ENCODE data around the gene ZNF654. TPM values are rescaled to one million over a fixed set of nuclear protein-coding genes. Genes with fewer than 3 reads are reported as not detected.

The ZNF654 gene
- total RNA-seq, 1 experiment from 2014 or later, result 12.4 TPM

DNA sequence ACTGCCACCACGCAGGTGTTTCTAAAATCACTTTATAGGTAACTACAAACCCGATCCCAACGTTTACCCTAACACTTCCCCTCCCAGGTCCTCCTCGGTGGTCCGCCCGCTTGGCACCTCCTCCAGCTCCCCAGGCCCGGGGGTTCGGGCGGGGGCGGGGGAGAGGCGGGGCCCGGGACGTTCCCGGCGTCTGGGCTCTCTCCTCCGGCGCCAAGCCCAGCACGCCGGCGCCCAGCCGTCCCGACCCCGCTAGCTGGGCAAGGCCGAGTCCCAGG is 812 bp upstream of the ZNF654 start:
- Mint-ChIP-seq H3K27me3 (ENCODE audit: insufficient read depth, unreplicated experiment) (no peaks in the 10 kb centered on the region), H3K4me1 (ENCODE audit: insufficient read depth, unreplicated experiment) (peaks cover 11% of the 10 kb centered on the region), H3K4me3 (ENCODE audit: unreplicated experiment) (peak overlapping the region; percentile 97), H3K9me3 (ENCODE audit: unreplicated experiment) (no peaks in the 10 kb centered on the region), H3K27ac (ENCODE audit: low read depth, unreplicated experiment) (peak overlapping the region; percentile 94), H3K36me3 (ENCODE audit: insufficient read depth, unreplicated experiment) (peaks cover 33% of the 10 kb centered on the region)
- no peak for TF ChIP-seq CTCF (IDR thresholded peaks at IDR 0.05; ENCODE audit: unreplicated experiment)
- intact Hi-C loops (cut with micrococcal nuclease), result loop anchor here (2.0 kb wide), 1 partner anchor 91 kb away; the partner anchor contains the start of gene C3orf38
- ChIA-PET CTCF (interaction anchor here (0.6 to 0.9 kb wide), 3 partner anchors 74 to 723 kb away, joined by 3 read pairs; no protein-coding TSS in a partner anchor), POLR2A (interaction anchor here (0.6 to 4.2 kb wide), 21 partner anchors 9 to 831 kb away, joined by 3 to 63 read pairs (median 5); partner anchors contain the start of genes C3orf38 and CHMP2B)
- DNase-seq (ENCODE audit: unreplicated experiment), result no peak
- BruUV-seq (replicated peaks), result no TSS peak

GRCh38 chr3:88059380-88060170 is 520 bp downstream of the ZNF654 start:
- peaks cover 33% of the 10 kb centered on the region for H3K36me3 Mint-ChIP-seq (ENCODE audit: insufficient read depth, unreplicated experiment)
- BruUV-seq (replicated peaks), result no TSS peak
- intact Hi-C loops (cut with micrococcal nuclease), result loop anchor here (1.0 to 2.0 kb wide), 2 partner anchors 54 to 89 kb away; partner anchors contain the start of gene C3orf38
- POLR2A ChIA-PET, result interaction anchor here (0.6 to 4.2 kb wide), 26 partner anchors 8 to 1384 kb away, joined by 3 to 63 read pairs (median 4); partner anchors contain the start of genes C3orf38 and CHMP2B
- peaks cover 17% of the 10 kb centered on the region for H3K4me1 Mint-ChIP-seq (ENCODE audit: insufficient read depth, unreplicated experiment)
- H3K4me3 Mint-ChIP-seq (ENCODE audit: unreplicated experiment), result peak overlapping the region; percentile 97
- H3K27ac Mint-ChIP-seq (ENCODE audit: low read depth, unreplicated experiment), result peak overlapping the region; percentile 94
- H3K27me3 Mint-ChIP-seq (ENCODE audit: insufficient read depth, unreplicated experiment), result no peaks in the 10 kb centered on the region
- no peak for DNase-seq (ENCODE audit: unreplicated experiment)
- CTCF ChIA-PET, result interaction anchor here (0.6 to 1.2 kb wide), 3 partner anchors 28 to 1236 kb away, joined by 3 to 5 read pairs (median 3); no protein-coding TSS in a partner anchor
- no peak for TF ChIP-seq CTCF (IDR thresholded peaks at IDR 0.05; ENCODE audit: unreplicated experiment)
- H3K9me3 Mint-ChIP-seq (ENCODE audit: unreplicated experiment), result no peaks in the 10 kb centered on the region

DNA sequence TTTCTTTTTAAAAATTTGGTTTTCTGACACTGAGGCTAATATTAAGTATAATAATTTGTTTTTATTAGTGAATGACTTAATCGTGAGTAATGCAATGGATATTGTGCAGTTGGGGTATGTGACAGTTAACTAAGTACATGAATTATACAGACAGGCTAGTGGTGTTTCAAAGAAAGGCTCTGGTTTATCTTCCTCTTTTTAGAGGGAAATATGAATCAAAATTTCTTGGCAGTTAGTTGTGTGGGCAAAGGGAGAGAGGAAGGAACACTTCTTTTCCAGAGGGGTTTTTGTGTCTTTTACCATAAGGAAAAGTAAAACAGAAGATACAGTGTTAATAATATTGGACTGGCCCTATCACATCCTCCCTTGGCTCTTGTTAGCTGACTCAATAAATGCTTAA is 2.7 kb downstream of the ZNF654 start:
- DNase-seq (ENCODE audit: unreplicated experiment), result no peak
- no TSS peak for BruUV-seq (replicated peaks)
- Mint-ChIP-seq H3K9me3 (ENCODE audit: unreplicated experiment) (no peaks in the 10 kb centered on the region), H3K27me3 (ENCODE audit: insufficient read depth, unreplicated experiment) (no peaks in the 10 kb centered on the region), H3K4me3 (ENCODE audit: unreplicated experiment) (peak overlapping the region; percentile 97), H3K27ac (ENCODE audit: low read depth, unreplicated experiment) (peak overlapping the region; percentile 67), H3K36me3 (ENCODE audit: insufficient read depth, unreplicated experiment) (peaks cover 14% of the 10 kb centered on the region), H3K4me1 (ENCODE audit: insufficient read depth, unreplicated experiment) (peaks cover 18% of the 10 kb centered on the region)
- intact Hi-C loops (cut with micrococcal nuclease), result no loop called here
- ChIA-PET CTCF (no interaction called here), POLR2A (interaction anchor here (1.4 to 4.2 kb wide), 3 partner anchors 30 to 88 kb away, joined by 3 to 63 read pairs (median 37); partner anchors contain the start of gene C3orf38)
- no peak for TF ChIP-seq CTCF (IDR thresholded peaks at IDR 0.05; ENCODE audit: unreplicated experiment)

- peaks cover 17% of the 10 kb centered on the region for H3K36me3 Mint-ChIP-seq (ENCODE audit: insufficient read depth, unreplicated experiment)
- no peaks in the 10 kb centered on the region for H3K27me3 Mint-ChIP-seq (ENCODE audit: insufficient read depth, unreplicated experiment)
- ChIA-PET POLR2A (interaction anchor here (1.4 kb wide), 1 partner anchor 22 kb away, joined by 4 read pairs; no protein-coding TSS in a partner anchor), CTCF (no interaction called here)
- BruUV-seq (replicated peaks), result no TSS peak
- TF ChIP-seq CTCF (IDR thresholded peaks at IDR 0.05; ENCODE audit: unreplicated experiment), result no peak
- DNase-seq (ENCODE audit: unreplicated experiment), result no peak
- H3K9me3 Mint-ChIP-seq (ENCODE audit: unreplicated experiment), result peaks cover 5% of the 10 kb centered on the region
- no peak overlapping the region for H3K27ac Mint-ChIP-seq (ENCODE audit: low read depth, unreplicated experiment)
- peaks cover 19% of the 10 kb centered on the region for H3K4me1 Mint-ChIP-seq (ENCODE audit: insufficient read depth, unreplicated experiment)
- no peak overlapping the region for H3K4me3 Mint-ChIP-seq (ENCODE audit: unreplicated experiment)
- intact Hi-C loops (cut with micrococcal nuclease), result no loop called here
These were observed 16.0 kb downstream of the ZNF654 start for GRCh38 chr3:88075072-88075471.

All from MCF 10A (cell line).